GM23248 (cell line): ENCODE data around the gene C5orf63.

Experiments used
- EZH2 ChIP-seq: fragments of 200-600 bp; sonication (generic); IDR thresholded peaks from 2 replicates; pipeline ENCODE4 v1.6.1; 2018; ENCODE audit warnings: antibody characterized with exemption, mild to moderate bottlenecking; ENCODE audit not compliant: insufficient read depth, poor library complexity, severe bottlenecking
- EZH2phosphoT487 ChIP-seq: fragments of 200-600 bp; sonication (generic); IDR thresholded peaks from 2 replicates; pipeline ENCODE4 v1.6.1; 2018; ENCODE audit warnings: antibody characterized with exemption, moderate library complexity, mild to moderate bottlenecking, low read depth; ENCODE audit not compliant: insufficient read depth

DNA sequence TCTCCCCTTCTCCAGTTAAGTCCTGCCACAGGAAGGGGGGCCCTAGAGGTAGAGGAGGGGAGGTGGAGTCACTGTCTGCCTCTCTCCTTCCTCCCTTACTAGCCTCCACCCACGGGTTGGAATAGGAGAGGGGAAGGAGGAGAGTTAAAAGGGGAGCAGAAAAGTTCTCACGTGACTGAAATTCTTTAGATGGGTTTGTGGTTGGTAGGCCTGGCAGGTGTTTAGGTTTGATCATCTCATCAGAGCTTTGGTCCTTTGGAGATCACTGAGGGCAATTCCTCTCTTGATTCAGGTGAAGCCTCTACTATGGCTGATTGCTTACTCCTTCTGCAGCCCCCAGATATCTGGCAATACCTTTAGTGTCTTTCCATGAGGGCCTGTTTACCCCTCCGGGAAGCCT is 24.9 kb upstream of the C5orf63 start:
- TF ChIP-seq EZH2 (no peak), EZH2phosphoT487 (no peak)
